Effector memory CD8-positive, alpha-beta T cell (primary cell): ENCODE data around the gene SP6.

Experiments
- ATAC-seq: fragments of 150-1000 bp; cut with Tn5 transposase; replicated peaks from 2 replicates; pipeline ENCODE4 v1.10.0; 2021; ENCODE audit warnings: mild to moderate bottlenecking, moderate library complexity
- DNase-seq, 3 experiments: peaks; one replicate each; pipeline ENCODE4 v3.0.0; 2021
- H3K27ac Mint-ChIP-seq, 2 donors: one replicate each; pipeline ENCODE4 v1.8.0; 2022; ENCODE audit warnings: mild to moderate bottlenecking in 2 of 2, mixed read lengths in 2 of 2, moderate library complexity in 2 of 2
- H3K27me3 Mint-ChIP-seq, 2 donors: one replicate each; pipeline ENCODE4 v1.8.0; 2022; ENCODE audit warnings: mixed read lengths in 2 of 2
- H3K36me3 Mint-ChIP-seq: one replicate; pipeline ENCODE4 v1.8.0; 2022; ENCODE audit warnings: mild to moderate bottlenecking, moderate library complexity, mixed read lengths; ENCODE audit not compliant: insufficient read depth
- H3K4me1 Mint-ChIP-seq, 2 donors: one replicate each; pipeline ENCODE4 v1.8.0; 2022; ENCODE audit warnings: low read depth in 2 of 2, mixed read lengths in 2 of 2
- H3K4me3 Mint-ChIP-seq, 2 donors: one replicate each; pipeline ENCODE4 v1.8.0; 2022; ENCODE audit warnings: mild to moderate bottlenecking in 2 of 2, mixed read lengths in 2 of 2, moderate library complexity in 2 of 2
- H3K9me3 Mint-ChIP-seq, 2 donors: one replicate each; pipeline ENCODE4 v1.8.0; 2022; ENCODE audit warnings: mixed read lengths in 2 of 2
- total RNA-seq, 9 experiments: gene quantifications; one replicate each; lab custom pipeline; 2026; lab: John Stamatoyannopoulos, UW

Gene SP6
- total RNA-seq = 0.10 to 0.75 (median 0.30) reads per million in 9 experiments

GRCh38 chr17:47850692-47851573, at the start of gene SP6:
Gene SP6, minus strand, starts transcription at chr17:47851163. Its CDS starts 2,734 bp downstream, at chr17:47848429.
- peaks cover 86 to 99% of the 10 kb centered on the region in 2 donors for H3K27me3 Mint-ChIP-seq
- no peaks in the 10 kb centered on the region for H3K9me3 Mint-ChIP-seq
- DNase-seq = peak; percentile 40 to 54 (median 51)
- ATAC-seq = peak; percentile 89
- peaks cover 15 to 16% of the 10 kb centered on the region in 2 donors for H3K4me1 Mint-ChIP-seq
- peak within 1 kb of the TSS in 1 of 2 donors; percentile 75 for H3K27ac Mint-ChIP-seq
- H3K4me3 Mint-ChIP-seq = peak within 1 kb of the TSS; percentile 68 to 73
- no peaks in the 10 kb centered on the region for H3K36me3 Mint-ChIP-seq

GRCh38 chr17:47899643-47900042, 48.7 kb upstream of the SP6 start:
- DNase-seq (no peak), ATAC-seq (no peak)
- Mint-ChIP-seq H3K4me3 (no peak overlapping the region), H3K36me3 (peaks cover 67% of the 10 kb centered on the region), H3K27me3 (no peaks in the 10 kb centered on the region), H3K27ac (peak overlapping the region in 1 of 2 donors; percentile 60), H3K9me3 (no peaks in the 10 kb centered on the region), H3K4me1 (peaks cover 25 to 40% of the 10 kb centered on the region in 2 donors)

GRCh38 chr17:47898241-47898640, 47.3 kb upstream of the SP6 start:
- Mint-ChIP-seq H3K36me3 (peaks cover 61% of the 10 kb centered on the region), H3K9me3 (no peaks in the 10 kb centered on the region), H3K27me3 (no peaks in the 10 kb centered on the region), H3K4me1 (peaks cover 31 to 53% of the 10 kb centered on the region in 2 donors), H3K27ac (no peak overlapping the region), H3K4me3 (no peak overlapping the region)
- ATAC-seq = no peak
- DNase-seq = no peak

- peaks cover 61% of the 10 kb centered on the region for H3K36me3 Mint-ChIP-seq
- peaks cover 31 to 53% of the 10 kb centered on the region in 2 donors for H3K4me1 Mint-ChIP-seq
- H3K9me3 Mint-ChIP-seq = no peaks in the 10 kb centered on the region
- ATAC-seq (no peak), DNase-seq (no peak)
- H3K4me3 Mint-ChIP-seq = peak overlapping the region; percentile 85 to 94
- peak overlapping the region; percentile 98 to 99 for H3K27ac Mint-ChIP-seq
- no peaks in the 10 kb centered on the region for H3K27me3 Mint-ChIP-seq
Observed at GRCh38 chr17:47897561-47897960, 46.6 kb upstream of the SP6 start.

GRCh38 chr17:47896672-47897490, 45.9 kb upstream of the SP6 start:
- ATAC-seq = no peak
- Mint-ChIP-seq H3K36me3 (peaks cover 61% of the 10 kb centered on the region), H3K27me3 (no peaks in the 10 kb centered on the region), H3K4me3 (peak overlapping the region; percentile 85 to 94), H3K9me3 (no peaks in the 10 kb centered on the region), H3K4me1 (peaks cover 25 to 46% of the 10 kb centered on the region in 2 donors), H3K27ac (peak overlapping the region; percentile 98 to 99)
- no peak for DNase-seq

GRCh38 chr17:47895856-47896671, 45.1 kb upstream of the SP6 start, which contains the start of gene SP2:
Gene SP2, plus strand, starts transcription at chr17:47896236. Its CDS starts 51 bp downstream, at chr17:47896287.
- H3K4me3 Mint-ChIP-seq = peak within 1 kb of the TSS; percentile 85 to 94
- peak within 1 kb of the TSS; percentile 98 to 99 for H3K27ac Mint-ChIP-seq
- peaks cover 24 to 40% of the 10 kb centered on the region in 2 donors for H3K4me1 Mint-ChIP-seq

GRCh38 chr17:47895347-47895855, 44.4 kb upstream of the SP6 start:
- ATAC-seq (no peak), DNase-seq (no peak)
- Mint-ChIP-seq H3K9me3 (no peaks in the 10 kb centered on the region), H3K4me1 (peaks cover 24 to 40% of the 10 kb centered on the region in 2 donors), H3K27me3 (no peaks in the 10 kb centered on the region), H3K27ac (peak overlapping the region; percentile 98 to 99), H3K36me3 (peaks cover 55% of the 10 kb centered on the region), H3K4me3 (peak overlapping the region; percentile 85 to 94)

More at GRCh38 chr17:47895856-47896671, 45.1 kb upstream of the SP6 start, which contains the start of gene SP2:
- DNase-seq (peak; percentile 100), ATAC-seq (peak; percentile 83)
- Mint-ChIP-seq H3K36me3 (peaks cover 61% of the 10 kb centered on the region), H3K9me3 (no peaks in the 10 kb centered on the region), H3K27me3 (no peaks in the 10 kb centered on the region)

GRCh38 chr17:47894498-47895346, 43.8 kb upstream of the SP6 start:
- peak overlapping the region; percentile 98 to 99 for H3K27ac Mint-ChIP-seq

GRCh38 chr17:47891545-47892088, 40.7 kb upstream of the SP6 start:
- no peaks in the 10 kb centered on the region for H3K9me3 Mint-ChIP-seq
- DNase-seq (no peak), ATAC-seq (no peak)
- H3K4me3 Mint-ChIP-seq = no peak overlapping the region
- no peak overlapping the region for H3K27ac Mint-ChIP-seq
- peaks cover 14 to 20% of the 10 kb centered on the region in 2 donors for H3K4me1 Mint-ChIP-seq
- peaks cover 26% of the 10 kb centered on the region for H3K36me3 Mint-ChIP-seq
- no peaks in the 10 kb centered on the region for H3K27me3 Mint-ChIP-seq

More at GRCh38 chr17:47894498-47895346, 43.8 kb upstream of the SP6 start:
- Mint-ChIP-seq H3K4me3 (peak overlapping the region; percentile 85 to 94), H3K9me3 (no peaks in the 10 kb centered on the region), H3K27me3 (no peaks in the 10 kb centered on the region), H3K4me1 (peaks cover 27 to 40% of the 10 kb centered on the region in 2 donors), H3K36me3 (peaks cover 51% of the 10 kb centered on the region)
- ATAC-seq (no peak), DNase-seq (no peak)

- peaks cover 11 to 15% of the 10 kb centered on the region in 2 donors for H3K4me1 Mint-ChIP-seq
- H3K36me3 Mint-ChIP-seq = peaks cover 11% of the 10 kb centered on the region
- ATAC-seq (peak; percentile 100), DNase-seq (peak; percentile 88 to 90 (median 90))
- H3K27ac Mint-ChIP-seq = peak overlapping the region in 1 of 2 donors; percentile 76
- no peaks in the 10 kb centered on the region for H3K9me3 Mint-ChIP-seq
- no peak overlapping the region for H3K4me3 Mint-ChIP-seq
- H3K27me3 Mint-ChIP-seq = no peaks in the 10 kb centered on the region
Observed at GRCh38 chr17:47889734-47890529, 39.0 kb upstream of the SP6 start.

GRCh38 chr17:47888293-47888692, 37.3 kb upstream of the SP6 start:
- no peaks in the 10 kb centered on the region for H3K9me3 Mint-ChIP-seq
- H3K4me1 Mint-ChIP-seq = peaks cover 3 to 11% of the 10 kb centered on the region in 2 donors
- peaks cover 3% of the 10 kb centered on the region for H3K36me3 Mint-ChIP-seq
- no peak overlapping the region for H3K27ac Mint-ChIP-seq
- H3K27me3 Mint-ChIP-seq = peaks cover 3 to 12% of the 10 kb centered on the region in 2 donors
- H3K4me3 Mint-ChIP-seq = no peak overlapping the region
- DNase-seq (no peak), ATAC-seq (no peak)
